HCT116 (cell line): ENCODE measurements around the gene WIPF3.

Source experiments
- CTCF ChIP-seq, 3 experiments: fragments of 200-600 bp in 1 of 3; sonication (generic) in 1 of 3; IDR thresholded peaks in 2 of 3; conservative IDR thresholded peaks in 1 of 3; 2 replicates each; pipeline ENCODE4 v1.5.1; 2012 to 2017; ENCODE audit warnings: low read depth in 2 of 3, low read length in 2 of 3, antibody characterized with exemption in 1 of 3, borderline replicate concordance in 1 of 3, control low read depth in 1 of 3, mild to moderate bottlenecking in 1 of 3, mixed read lengths in 1 of 3, mixed run types in 1 of 3, moderate library complexity in 1 of 3; ENCODE audit not compliant: insufficient read depth in 1 of 3
- JUND ChIP-seq: IDR thresholded peaks from 2 replicates; pipeline ENCODE4 v1.6.1; 2012
- RAD21 ChIP-seq: IDR thresholded peaks from 2 replicates; pipeline ENCODE4 v1.6.1; 2012; ENCODE audit warnings: low read depth, mild to moderate bottlenecking
- REST ChIP-seq: IDR thresholded peaks from 2 replicates; pipeline ENCODE4 v1.6.1; 2012; ENCODE audit warnings: low read depth
- SIN3A ChIP-seq: IDR thresholded peaks from 2 replicates; pipeline ENCODE4 v1.6.1; 2012; ENCODE audit warnings: low read depth

- TF ChIP-seq RAD21: no peak
- no peak for TF ChIP-seq SIN3A
- no peak for TF ChIP-seq CTCF (IDR thresholded peaks at IDR 0.05 in 2 of 3, conservative IDR thresholded peaks at IDR 0.05 in 1 of 3; ENCODE audit: borderline replicate concordance in 1 of 3, insufficient read depth in 1 of 3, low read depth in 2 of 3, low read length in 2 of 3)
- TF ChIP-seq REST: no peak
- no peak for TF ChIP-seq JUND
Measured at GRCh38 chr7:29917641-29918040, 111.3 kb downstream of the WIPF3 start.
